ENCODE results near the gene TEX29.

GRCh38 chr13:111387945-111388600 is 67.6 kb downstream of the TEX29 start:
- no peak for TF ChIP-seq POLR2AphosphoS5 (IDR thresholded peaks at IDR 0.05; ENCODE audit: low read depth, low read length)
- TF ChIP-seq POLR2A (IDR thresholded peaks at IDR 0.05; ENCODE audit: low read depth, low read length) = no peak

Measured in GM12892 (cell line).